T1000 (cell line): ENCODE measurements around the gene LCE7A.

Source experiments
- DNase-seq: peaks from one replicate; lab custom pipeline; 2025; ENCODE audit warnings: mixed read lengths; lab: John Stamatoyannopoulos, UW

Gene LCE7A

DNA sequence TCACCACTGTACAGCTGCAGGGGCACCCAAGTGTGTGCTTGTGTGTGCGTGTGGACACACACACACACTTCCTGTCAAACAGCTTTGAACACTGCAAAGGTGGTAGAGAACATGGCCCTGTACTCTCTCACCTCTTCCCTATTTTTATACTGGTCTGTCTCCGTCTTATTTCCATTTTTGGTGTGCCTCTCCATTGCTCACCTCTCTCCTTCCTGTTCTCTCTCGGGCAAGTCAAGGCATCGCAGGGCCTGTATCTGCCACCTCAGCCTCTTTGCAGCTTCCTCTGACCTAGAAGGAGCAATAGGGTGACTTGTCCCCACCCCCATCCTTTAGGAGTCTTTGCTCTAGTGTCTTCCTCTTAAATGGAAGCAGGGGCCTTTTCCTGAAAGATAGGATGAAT is 20.5 kb downstream of the LCE7A start:
- DNase-seq, result no peak

GRCh38 chr1:152880907-152881306 is 21.1 kb downstream of the LCE7A start:
- DNase-seq, result no peak

DNA sequence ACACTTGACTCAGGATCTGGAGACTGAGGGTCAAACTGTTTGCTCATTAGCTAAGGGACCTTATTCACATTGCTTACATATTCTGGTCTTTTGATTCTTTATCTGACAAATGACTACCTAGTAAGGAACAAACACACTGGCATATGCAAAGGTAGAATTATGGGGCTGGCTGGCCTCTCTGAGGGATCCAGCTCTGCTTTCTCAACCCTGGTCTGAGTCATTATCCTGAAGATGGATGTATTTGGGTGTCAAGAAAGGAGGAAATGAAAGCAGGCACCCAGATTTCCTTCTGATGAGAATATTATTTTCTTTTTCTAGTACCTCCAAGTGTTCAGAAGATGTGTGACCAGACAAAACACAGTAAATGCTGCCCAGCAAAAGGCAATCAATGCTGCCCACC is 24.3 kb downstream of the LCE7A start:
- no peak for DNase-seq

- DNase-seq, result no peak
Measured at GRCh38 chr1:152884506-152884905, 24.7 kb downstream of the LCE7A start.

DNA sequence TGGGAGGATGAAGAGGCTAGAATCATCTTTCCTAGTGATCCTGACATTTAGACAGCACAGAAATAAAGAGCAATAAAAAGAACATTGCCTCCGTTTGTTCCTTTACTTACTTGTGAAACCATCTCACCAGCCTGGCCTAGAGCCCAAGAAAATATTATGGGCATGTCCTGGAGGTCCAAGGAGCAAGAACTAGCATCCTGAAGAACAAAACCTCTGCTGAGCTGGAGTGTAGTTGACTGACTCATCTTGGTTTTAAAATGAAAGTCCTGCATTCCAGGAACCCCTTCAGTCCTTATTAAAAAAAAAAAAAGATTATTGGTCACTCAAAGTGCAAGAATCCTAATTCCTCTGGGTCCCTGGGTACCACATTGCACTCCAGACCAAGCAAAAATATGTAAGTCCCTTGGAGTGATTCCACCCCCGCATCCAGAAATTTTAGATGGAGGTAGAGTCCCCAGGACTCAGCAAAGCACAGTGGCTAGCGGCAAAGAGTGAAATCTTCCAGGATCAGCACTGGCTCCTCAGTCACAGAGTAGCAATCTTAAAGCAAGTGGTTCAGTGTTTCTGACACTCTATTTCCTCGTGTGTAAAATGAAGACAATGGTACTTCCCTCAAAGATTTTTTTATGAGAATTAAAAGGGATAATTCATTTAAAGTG is 25.3 kb downstream of the LCE7A start:
- DNase-seq, result no peak

GRCh38 chr1:152886085-152886484 is 26.3 kb downstream of the LCE7A start:
- no peak for DNase-seq

- DNase-seq, result no peak
Measured at GRCh38 chr1:152886758-152887409, 27.1 kb downstream of the LCE7A start.

DNA sequence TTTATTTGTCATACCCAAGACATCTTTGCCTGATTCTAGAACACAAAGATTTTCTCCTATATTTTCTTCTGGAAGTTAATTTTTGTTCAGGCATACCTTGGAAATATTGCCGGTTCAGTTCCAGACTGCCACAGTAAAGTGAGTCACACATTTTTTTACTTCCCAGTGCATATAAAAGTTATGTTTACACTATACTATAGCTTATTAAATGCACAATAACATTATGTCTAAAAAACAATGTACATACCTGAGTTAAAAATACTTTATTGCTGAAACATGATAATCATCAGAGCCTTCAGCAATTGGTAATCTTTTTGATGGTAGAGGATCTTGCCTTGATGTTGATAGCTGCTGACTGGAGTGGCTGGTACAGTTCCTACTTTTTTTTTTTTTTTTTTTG is 28.3 kb downstream of the LCE7A start:
- DNase-seq, result no peak

- no peak for DNase-seq
Measured at GRCh38 chr1:152899027-152899426, 39.2 kb downstream of the LCE7A start.

GRCh38 chr1:152899883-152900282 is 40.1 kb downstream of the LCE7A start:
- no peak for DNase-seq

GRCh38 chr1:152901631-152902030 is 41.8 kb downstream of the LCE7A start:
- DNase-seq, result no peak

DNA sequence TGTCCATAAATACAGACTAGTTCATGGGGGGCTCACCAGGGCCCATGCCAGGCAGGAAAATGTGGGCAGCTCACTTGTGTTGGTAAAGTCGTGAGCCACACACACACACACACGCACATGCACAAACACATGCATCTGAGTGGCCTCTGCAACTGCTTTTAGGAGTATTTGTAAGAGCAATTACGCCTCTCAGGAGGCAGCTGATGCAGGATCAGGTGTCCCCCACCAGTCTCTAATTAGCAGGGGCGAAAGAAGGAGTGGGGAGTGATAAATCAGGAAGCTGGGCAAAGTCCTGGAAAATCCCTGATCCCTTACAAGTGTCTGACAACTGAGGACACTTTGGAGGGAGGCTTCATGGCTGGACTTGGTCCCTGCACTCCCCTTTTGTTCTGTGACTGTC is 42.8 kb downstream of the LCE7A start:
- no peak for DNase-seq

DNA sequence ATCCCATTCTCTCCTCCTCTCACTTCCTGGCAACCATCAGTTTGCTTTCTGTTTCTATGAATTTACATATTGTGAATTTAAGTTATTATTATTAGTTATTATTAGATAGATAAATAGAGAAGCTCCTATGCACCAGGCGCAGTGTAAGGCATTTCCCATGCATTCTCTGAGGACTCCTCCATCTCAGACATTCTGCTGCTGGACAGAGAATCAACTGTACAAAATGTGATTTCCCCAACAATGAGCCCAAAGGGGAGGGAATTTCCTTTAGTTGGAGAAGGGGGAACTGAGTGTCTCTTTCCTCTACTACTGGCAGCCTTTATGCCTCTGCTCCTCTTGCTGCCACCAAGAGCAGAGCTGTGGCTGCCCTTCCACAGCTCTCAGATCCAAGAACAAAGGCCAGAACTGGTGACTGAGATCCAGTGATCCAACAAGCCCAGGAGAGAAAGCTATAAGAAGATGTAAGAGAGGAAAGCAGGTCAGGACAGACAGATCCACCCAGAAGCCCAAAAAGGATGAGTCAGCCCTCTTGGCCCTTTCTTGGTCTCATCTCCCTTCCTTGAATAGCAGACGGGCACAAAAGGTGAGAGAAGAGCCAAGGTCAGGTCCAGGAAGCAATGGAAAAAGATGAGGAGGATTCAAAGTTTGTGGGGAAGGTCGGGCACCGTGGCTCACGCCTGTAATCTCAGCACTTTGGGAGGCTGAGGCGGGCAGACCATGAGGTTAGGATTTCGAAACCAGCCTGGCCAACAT is 45.1 kb downstream of the LCE7A start:
- DNase-seq, result no peak

GRCh38 chr1:152906023-152906565 is 46.3 kb downstream of the LCE7A start:
- no peak for DNase-seq

GRCh38 chr1:152907686-152908601 is 48.1 kb downstream of the LCE7A start, which contains the start of gene IVL:
Gene IVL, plus strand, starts transcription at chr1:152908546. Its CDS starts 1,252 bp downstream, at chr1:152909798.
- no peak for DNase-seq

DNA sequence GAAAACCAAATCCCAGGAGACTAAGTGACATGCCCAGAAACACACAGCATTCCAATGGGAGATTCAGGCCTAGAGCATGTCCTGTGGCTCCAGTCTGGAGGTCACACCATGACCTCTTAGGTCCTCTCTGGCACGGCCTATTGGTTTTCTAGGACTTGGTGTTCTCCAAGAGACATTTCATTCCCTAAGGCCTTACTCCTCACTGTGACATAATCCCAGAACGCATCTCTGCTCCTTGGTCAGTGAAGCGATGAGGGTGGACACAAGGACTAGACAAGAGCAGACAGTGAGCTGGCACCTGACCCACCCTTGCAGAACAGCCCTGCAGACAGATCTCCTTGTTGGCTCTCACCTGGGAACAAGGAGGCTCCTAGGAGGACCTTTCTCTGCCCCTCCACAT is 49.4 kb downstream of the LCE7A start:
- DNase-seq, result no peak
